ENCODE results near the gene SPATA32. TPM values are rescaled to one million over a fixed set of nuclear protein-coding genes. Genes with fewer than 3 reads are reported as not detected.

Gene SPATA32
- total RNA-seq, 1 donor from 2014 or later: 0.24 TPM

DNA sequence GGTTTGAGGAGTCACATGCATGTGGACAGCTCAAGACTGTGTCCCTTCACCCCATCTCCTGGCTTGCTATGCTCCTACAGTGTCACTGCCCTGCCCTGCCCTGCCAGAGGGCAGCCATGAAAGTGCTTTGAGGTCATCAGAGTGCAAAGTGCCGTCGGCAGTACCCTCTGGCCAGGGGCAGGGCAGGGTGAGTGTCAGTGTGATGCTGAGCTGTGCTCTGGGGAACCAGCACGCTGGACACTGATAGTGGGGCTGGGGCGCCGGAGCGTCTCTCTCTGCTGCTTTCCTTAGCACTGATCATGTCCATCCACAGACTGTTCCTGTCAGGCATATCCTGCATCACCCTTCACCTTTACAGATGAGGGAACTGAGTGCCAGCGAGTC is 1.6 kb upstream of the SPATA32 start:
- H3K27me3 Mint-ChIP-seq: peaks cover 17% of the 10 kb centered on the region
- H3K9me3 Mint-ChIP-seq (ENCODE audit: low read depth): no peaks in the 10 kb centered on the region
- DNase-seq (ENCODE audit: low spot score, unreplicated experiment): no peak
- peaks cover 1% of the 10 kb centered on the region for H3K4me1 Mint-ChIP-seq (ENCODE audit: low read depth)
- no peak overlapping the region for H3K4me3 Mint-ChIP-seq (ENCODE audit: low read depth)
- TF ChIP-seq, protein P1, sequence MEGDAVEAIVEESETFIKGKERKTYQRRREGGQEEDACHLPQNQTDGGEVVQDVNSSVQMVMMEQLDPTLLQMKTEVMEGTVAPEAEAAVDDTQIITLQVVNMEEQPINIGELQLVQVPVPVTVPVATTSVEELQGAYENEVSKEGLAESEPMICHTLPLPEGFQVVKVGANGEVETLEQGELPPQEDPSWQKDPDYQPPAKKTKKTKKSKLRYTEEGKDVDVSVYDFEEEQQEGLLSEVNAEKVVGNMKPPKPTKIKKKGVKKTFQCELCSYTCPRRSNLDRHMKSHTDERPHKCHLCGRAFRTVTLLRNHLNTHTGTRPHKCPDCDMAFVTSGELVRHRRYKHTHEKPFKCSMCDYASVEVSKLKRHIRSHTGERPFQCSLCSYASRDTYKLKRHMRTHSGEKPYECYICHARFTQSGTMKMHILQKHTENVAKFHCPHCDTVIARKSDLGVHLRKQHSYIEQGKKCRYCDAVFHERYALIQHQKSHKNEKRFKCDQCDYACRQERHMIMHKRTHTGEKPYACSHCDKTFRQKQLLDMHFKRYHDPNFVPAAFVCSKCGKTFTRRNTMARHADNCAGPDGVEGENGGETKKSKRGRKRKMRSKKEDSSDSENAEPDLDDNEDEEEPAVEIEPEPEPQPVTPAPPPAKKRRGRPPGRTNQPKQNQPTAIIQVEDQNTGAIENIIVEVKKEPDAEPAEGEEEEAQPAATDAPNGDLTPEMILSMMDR (IDR thresholded peaks at IDR 0.05; ENCODE audit: unreplicated experiment): no peak
- H3K27ac Mint-ChIP-seq: no peak overlapping the region
- peaks cover 10% of the 10 kb centered on the region for H3K36me3 Mint-ChIP-seq (ENCODE audit: insufficient read depth)

DNA sequence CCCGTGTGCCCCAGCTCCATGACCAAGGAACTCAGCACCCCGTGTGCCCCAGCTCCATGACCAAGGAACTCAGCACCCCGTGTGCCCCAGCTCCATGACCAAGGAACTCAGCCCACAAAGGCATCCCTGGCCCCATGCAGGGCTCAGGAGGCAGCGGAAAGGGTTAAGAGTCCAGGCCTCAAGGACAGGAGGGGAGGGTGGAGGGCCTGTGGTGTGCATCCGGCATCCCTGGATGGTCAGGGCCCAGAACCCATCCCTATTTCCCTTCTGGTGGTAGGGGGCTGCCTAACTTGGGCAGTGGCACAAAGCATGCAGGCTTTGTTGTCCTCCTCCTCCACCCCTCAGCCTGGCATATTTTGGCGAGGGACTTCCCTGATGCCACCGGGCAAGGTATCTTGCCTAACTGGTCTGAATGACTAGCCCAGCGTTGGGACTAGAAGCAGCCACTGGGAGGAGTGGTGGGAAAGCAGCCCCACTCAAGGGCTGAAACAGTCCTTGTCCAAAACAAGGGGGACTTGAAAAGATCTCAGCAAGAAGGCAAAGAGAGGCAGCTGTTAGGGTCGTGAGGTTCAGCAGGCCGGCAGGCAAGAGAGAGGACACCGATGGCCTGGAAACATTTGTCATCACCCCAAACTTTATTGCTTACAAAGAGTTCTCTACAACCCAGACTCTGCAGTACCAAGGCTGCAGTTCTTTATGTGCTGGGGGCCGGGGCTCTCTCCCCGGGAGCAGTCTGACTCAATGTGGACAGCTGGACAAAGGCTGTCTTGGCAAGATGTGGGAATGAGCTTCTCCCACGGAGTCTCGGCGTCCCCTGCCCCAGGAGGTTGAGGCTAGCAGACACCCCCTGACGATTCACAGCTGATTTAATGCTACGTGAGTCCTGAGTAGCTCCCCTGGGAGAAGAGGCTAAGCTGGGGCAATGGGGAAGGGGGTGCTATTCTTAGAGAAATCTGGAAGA is 902 bp upstream of the SPATA32 start:
- no peak for DNase-seq (ENCODE audit: low spot score, unreplicated experiment)
- Mint-ChIP-seq H3K4me3 (ENCODE audit: low read depth) (peak overlapping the region; percentile 24), H3K4me1 (ENCODE audit: low read depth) (peaks cover 1% of the 10 kb centered on the region), H3K36me3 (ENCODE audit: insufficient read depth) (peaks cover 9% of the 10 kb centered on the region), H3K27me3 (peaks cover 17% of the 10 kb centered on the region), H3K27ac (no peak overlapping the region), H3K9me3 (ENCODE audit: low read depth) (no peaks in the 10 kb centered on the region)
- TF ChIP-seq, protein P1 (IDR thresholded peaks at IDR 0.05; ENCODE audit: unreplicated experiment): no peak

DNA sequence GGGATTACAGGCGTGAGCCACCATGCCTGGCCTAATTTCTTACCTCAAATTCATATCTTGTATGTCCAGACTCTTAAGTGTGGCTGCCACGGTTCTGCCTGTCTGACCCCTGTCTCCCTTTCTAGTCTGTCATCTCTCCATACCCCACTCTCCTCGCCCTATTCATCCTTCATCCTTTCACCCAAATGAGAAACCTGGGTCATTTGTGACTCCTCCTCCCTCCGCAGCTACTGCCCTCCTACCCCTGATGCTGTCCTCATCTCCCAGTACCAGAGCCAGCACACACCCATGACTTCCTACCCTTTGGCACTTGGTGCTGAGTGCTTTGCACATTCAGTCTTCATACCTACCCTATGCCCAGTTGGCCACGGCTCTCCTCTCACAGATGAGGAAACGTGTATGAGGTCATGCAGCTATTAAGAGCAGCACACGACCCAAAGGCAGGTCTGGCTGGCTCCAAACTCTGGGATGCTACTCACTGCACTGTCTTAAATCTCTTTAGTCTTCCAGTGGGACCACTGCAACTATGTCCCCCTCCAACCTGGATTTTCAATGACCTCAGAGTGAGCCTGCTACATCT is 1.6 kb downstream of the SPATA32 start:
- no peak overlapping the region for H3K4me3 Mint-ChIP-seq (ENCODE audit: low read depth)
- H3K27me3 Mint-ChIP-seq: peaks cover 21% of the 10 kb centered on the region
- no peak overlapping the region for H3K27ac Mint-ChIP-seq
- TF ChIP-seq, protein P1 (IDR thresholded peaks at IDR 0.05; ENCODE audit: unreplicated experiment): no peak
- peaks cover 2% of the 10 kb centered on the region for H3K36me3 Mint-ChIP-seq (ENCODE audit: insufficient read depth)
- peaks cover 1% of the 10 kb centered on the region for H3K4me1 Mint-ChIP-seq (ENCODE audit: low read depth)
- DNase-seq (ENCODE audit: low spot score, unreplicated experiment): no peak
- H3K9me3 Mint-ChIP-seq (ENCODE audit: low read depth): no peaks in the 10 kb centered on the region

DNA sequence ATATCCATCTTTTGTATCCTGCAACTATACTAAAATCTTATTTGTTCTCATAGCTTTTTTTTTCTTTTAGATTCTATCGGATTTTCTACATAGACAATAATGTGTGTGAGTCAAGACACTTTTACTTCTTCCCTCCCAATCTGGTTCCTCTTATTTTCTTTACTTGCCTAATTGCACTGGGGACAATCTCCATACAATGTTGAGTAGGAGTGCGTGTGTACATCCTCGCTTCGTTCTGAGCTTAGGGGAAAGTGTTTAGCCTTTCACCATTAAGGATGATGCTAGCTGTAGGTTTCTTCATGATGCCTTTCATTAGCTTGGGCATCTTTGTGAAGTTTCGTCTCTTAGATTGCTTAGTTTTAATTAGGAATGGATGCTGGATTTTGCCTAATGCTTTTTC is 2.9 kb downstream of the SPATA32 start:
- TF ChIP-seq, protein P1 (IDR thresholded peaks at IDR 0.05; ENCODE audit: unreplicated experiment): no peak
- Mint-ChIP-seq H3K36me3 (ENCODE audit: insufficient read depth) (peaks cover 2% of the 10 kb centered on the region), H3K4me3 (ENCODE audit: low read depth) (no peak overlapping the region), H3K9me3 (ENCODE audit: low read depth) (no peaks in the 10 kb centered on the region), H3K27me3 (peaks cover 24% of the 10 kb centered on the region), H3K27ac (no peak overlapping the region), H3K4me1 (ENCODE audit: low read depth) (peaks cover 1% of the 10 kb centered on the region)
- DNase-seq (ENCODE audit: low spot score, unreplicated experiment): no peak

DNA sequence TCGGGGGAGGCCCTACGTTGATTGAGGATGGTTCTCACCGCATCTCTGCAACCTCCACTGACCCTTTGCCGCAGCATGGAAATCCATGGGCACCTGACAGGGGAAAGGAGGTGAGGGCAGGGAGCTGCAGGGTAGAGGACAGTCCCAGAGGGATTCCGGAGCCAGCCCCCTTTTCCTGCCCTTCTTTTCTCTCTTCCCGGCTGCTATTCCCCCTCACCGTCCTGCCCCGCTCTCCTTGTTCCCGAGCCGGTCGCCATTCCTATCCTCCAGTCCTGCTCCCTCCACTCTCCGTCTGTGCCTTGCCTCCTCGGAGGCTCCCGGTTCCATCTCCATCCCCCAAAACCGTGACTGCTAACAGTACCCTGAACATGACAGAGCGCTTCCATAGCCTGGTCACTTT is 4.8 kb downstream of the SPATA32 start:
- H3K27me3 Mint-ChIP-seq: peaks cover 20% of the 10 kb centered on the region
- DNase-seq (ENCODE audit: low spot score, unreplicated experiment): no peak
- no peak overlapping the region for H3K4me3 Mint-ChIP-seq (ENCODE audit: low read depth)

More for the DNA sequence above, 4.8 kb downstream of the SPATA32 start:
- TF ChIP-seq, protein P1 (IDR thresholded peaks at IDR 0.05; ENCODE audit: unreplicated experiment): no peak
- no peak overlapping the region for H3K27ac Mint-ChIP-seq
- H3K9me3 Mint-ChIP-seq (ENCODE audit: low read depth): no peaks in the 10 kb centered on the region
- H3K36me3 Mint-ChIP-seq (ENCODE audit: insufficient read depth): peaks cover 2% of the 10 kb centered on the region
- peaks cover 1% of the 10 kb centered on the region for H3K4me1 Mint-ChIP-seq (ENCODE audit: low read depth)

All from progenitor cell of endocrine pancreas (in vitro differentiated cells).